HG03439 (cell line): ENCODE data around the gene PSMB3.
A peak's percentile ranks its signal among the peaks of the same experiment; 100 is the strongest.

Experiments used
- ATAC-seq: cut with Tn5 transposase; IDR thresholded peaks from one replicate; pipeline ENCODE4 v1.9.1; 2021; ENCODE audit warnings: mild to moderate bottlenecking, moderate library complexity; ENCODE audit not compliant: unreplicated experiment

The PSMB3 gene

DNA sequence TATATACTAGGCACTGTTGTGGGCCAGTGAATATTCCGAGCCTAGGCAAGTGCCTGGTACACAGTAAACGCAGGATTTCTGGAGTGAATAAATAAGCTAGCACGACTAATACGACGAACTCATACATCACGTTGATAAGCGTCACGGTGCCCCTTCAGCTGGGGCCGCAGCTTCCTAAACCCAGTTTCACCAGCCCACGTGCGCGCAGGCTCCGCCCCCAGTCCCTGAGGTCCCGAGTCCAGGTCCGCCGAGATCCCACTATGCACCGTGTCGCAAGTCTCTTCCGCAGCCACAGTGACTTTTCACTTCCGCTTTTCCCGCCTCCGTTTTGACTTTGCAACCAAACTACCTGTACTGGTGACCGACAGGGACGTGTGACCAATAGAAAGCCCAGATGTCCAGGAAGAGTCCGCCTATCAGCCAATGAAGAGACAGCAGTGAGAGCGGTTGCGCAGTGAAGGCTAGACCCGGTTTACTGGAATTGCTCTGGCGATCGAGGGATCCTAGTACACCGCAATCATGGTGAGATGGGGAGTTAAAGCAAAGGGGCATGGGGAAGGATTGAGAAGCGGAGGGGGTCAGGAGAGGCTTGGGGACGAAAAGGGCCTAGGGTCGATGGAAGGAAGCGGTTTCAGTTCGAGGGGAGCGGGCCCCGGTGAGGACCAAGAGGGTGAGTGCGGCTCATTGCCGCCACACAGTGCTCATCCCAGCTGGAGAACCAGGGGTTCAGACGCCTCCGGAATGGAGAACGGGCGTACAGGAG lies at the start of gene PSMB3:
PSMB3 (plus strand) TSS at position 434 of the 763 bp plus-strand sequence; CDS start at position 520, 86 bp downstream.
- peak; percentile 84 for ATAC-seq

- no peak for ATAC-seq
Observed at GRCh38 chr17:38702916-38703741, 49.4 kb upstream of the PSMB3 start.

- ATAC-seq, result no peak
Observed at GRCh38 chr17:38703742-38704605, 48.6 kb upstream of the PSMB3 start.

DNA sequence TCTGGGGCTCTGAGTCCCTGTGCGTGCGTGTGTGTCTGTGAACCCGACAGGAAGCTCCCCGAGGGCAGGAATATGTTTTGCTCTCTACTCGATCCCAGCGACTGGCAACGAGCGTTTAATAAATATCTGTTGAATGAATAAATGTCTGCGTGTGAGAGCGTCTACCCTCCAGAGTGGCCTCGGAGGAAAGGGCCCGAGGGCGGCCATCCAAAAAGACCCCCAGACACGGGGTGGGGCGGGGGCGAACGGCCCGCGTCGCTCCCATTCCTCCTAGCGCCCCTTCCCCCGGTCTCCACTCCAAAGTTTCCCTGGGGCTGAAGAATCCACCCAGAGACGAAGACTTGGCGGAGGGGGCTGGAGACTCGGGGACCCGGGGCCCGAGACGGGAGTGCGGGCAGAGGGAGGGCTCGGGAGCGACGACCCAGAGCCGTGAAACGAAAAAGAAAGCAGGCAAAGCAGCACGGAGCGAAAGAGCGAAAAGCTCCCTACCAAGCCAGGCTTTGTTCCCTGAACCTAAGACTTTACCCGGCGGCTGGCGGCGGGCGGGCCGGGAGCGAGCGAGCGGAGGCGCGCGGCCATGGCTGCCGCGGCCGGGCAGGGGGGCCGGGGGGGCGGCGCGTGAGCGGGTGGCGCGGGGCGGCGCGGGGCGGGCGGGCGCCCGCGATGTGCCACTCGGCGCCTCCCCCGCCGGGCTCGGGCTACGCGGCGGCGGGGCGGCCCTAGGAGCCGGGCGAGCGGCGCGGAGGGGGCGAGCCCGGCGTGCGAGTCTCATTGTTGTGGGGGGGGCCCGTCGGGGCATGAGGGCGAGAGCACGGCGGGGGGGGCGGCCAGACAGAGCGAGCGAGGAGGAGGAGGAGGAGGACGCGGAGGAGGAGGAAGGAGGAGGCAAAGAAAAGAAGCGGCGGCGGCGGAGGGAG lies 47.7 kb upstream of the PSMB3 start, which contains the start of gene MLLT6:
MLLT6 (plus strand) TSS at position 668 of the 917 bp plus-strand sequence. CDS start 360 bp downstream, outside the sequence.
- no peak for ATAC-seq

DNA sequence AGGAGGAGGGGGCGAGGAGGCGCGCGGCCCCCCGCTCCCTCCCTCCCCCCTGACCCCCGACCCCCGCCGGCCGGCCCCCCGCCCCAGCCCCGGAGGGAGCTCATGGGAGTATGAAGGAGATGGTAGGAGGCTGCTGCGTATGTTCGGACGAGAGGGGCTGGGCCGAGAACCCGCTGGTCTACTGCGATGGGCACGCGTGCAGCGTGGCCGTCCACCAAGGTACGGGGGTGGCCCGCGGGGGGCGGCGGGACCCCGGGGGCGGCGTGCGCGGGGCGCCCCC lies 47.1 kb upstream of the PSMB3 start:
- ATAC-seq, result no peak

- no peak for ATAC-seq
Observed at GRCh38 chr17:38705803-38706504, 46.6 kb upstream of the PSMB3 start.

- no peak for ATAC-seq
Observed at GRCh38 chr17:38706505-38707216, 45.9 kb upstream of the PSMB3 start.

GRCh38 chr17:38707678-38708351 lies 44.7 kb upstream of the PSMB3 start:
- no peak for ATAC-seq

- ATAC-seq, result no peak
Observed at GRCh38 chr17:38709104-38709820, 43.3 kb upstream of the PSMB3 start.

- no peak for ATAC-seq
Observed at GRCh38 chr17:38709864-38710603, 42.5 kb upstream of the PSMB3 start.

DNA sequence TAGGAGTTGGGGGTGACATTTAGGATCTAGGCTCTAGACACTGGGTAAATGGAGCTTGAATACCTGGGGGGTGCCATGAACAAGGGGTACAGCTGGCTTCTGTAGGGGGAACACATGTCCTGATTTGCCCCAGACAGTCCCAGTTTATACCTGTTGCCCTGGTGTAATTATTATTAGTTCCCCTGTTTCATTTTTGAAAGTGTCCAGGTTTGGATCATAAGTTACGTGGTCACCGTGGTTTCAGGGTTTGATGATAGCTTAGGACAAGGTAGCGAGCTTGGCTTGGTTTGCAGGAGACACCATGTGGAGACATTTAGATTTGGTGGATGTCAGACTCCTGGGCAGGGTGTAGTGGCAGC lies 42.0 kb upstream of the PSMB3 start:
- no peak for ATAC-seq

- ATAC-seq, result no peak
Observed at GRCh38 chr17:38710985-38711384, 41.6 kb upstream of the PSMB3 start.

DNA sequence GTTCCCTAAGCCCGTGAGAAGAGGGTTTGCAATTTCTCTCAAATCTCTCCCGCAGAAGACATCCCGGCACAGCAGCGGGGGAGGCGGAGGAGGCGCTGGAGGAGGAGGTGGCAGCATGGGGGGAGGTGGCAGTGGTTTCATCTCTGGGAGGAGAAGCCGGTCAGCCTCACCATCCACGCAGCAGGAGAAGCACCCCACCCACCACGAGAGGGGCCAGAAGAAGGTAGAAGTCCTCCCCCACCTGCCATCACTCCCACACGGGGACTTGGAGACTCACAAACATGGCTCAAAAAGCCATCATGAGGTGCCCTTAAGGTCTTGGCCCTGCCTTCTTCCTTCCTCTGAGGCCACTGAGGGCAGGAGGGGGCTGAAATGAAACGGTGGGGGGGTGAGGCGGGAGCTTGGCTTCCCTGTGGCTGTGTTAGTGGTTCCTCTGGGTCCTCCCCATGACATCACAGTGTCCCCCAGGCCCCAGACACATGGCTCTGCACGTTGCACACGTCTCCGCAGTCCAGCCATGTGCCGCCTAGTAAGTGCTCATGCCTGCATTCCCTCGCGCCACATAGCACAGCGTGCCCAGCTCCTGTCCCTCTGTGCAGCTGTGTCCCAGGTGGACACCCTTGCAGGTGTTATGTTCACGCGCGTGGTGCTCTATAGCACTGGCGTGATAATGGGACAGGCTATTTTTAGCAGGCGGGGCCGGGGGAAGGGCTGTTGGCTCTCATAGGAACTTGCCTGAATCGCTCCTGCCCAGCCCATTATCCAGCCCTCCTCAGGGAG lies 40.6 kb upstream of the PSMB3 start:
- no peak for ATAC-seq

GRCh38 chr17:38712593-38712992 lies 39.9 kb upstream of the PSMB3 start:
- ATAC-seq, result no peak

- ATAC-seq, result no peak
Observed at GRCh38 chr17:38713456-38714075, 39.0 kb upstream of the PSMB3 start.
